HS-27A (cell line): ENCODE results near the gene R3HDML.
"Not testable (repeated sequence)": the region's sequence is repeated elsewhere in the genome, so short reads cannot be mapped to it uniquely, and the experiment has no call there.

Experiments
- DNase-seq: peaks from one replicate; pipeline ENCODE4 v3.0.0-alpha.2; 2012; ENCODE audit warnings: low read depth, missing footprints

R3HDML gene

GRCh38 chr20:44336725-44337380 is at the start of gene R3HDML:
Gene R3HDML, plus strand, starts transcription at chr20:44337043. Its CDS starts 115 bp downstream, at chr20:44337158.
- no peak for DNase-seq

- DNase-seq = no peak
Observed at GRCh38 chr20:44287272-44288097, 49.4 kb upstream of the R3HDML start.

GRCh38 chr20:44288252-44288651 is 48.6 kb upstream of the R3HDML start:
- DNase-seq = no peak

- DNase-seq = no peak
Observed at GRCh38 chr20:44291754-44292153, 45.1 kb upstream of the R3HDML start.

GRCh38 chr20:44296011-44296410 is 40.8 kb upstream of the R3HDML start:
- DNase-seq = no peak

GRCh38 chr20:44297721-44298120 is 39.1 kb upstream of the R3HDML start:
- DNase-seq = no peak

GRCh38 chr20:44299011-44299535 is 37.8 kb upstream of the R3HDML start:
- not testable (repeated sequence) for DNase-seq

- DNase-seq = no peak
Observed at GRCh38 chr20:44301285-44301684, 35.6 kb upstream of the R3HDML start.

- no peak for DNase-seq
Observed at GRCh38 chr20:44302026-44302669, 34.7 kb upstream of the R3HDML start.

GRCh38 chr20:44302736-44303135 is 34.1 kb upstream of the R3HDML start:
- DNase-seq = no peak

- DNase-seq = no peak
Observed at GRCh38 chr20:44304383-44304782, 32.5 kb upstream of the R3HDML start.

GRCh38 chr20:44306927-44307326 is 29.9 kb upstream of the R3HDML start:
- no peak for DNase-seq

GRCh38 chr20:44309763-44310663 is 26.8 kb upstream of the R3HDML start:
- DNase-seq = no peak

- DNase-seq = peak; percentile 95
Observed at GRCh38 chr20:44310664-44311639, 25.9 kb upstream of the R3HDML start, which contains the start of gene FITM2. Gene FITM2, minus strand, starts transcription at chr20:44311202. Its CDS starts 54 bp downstream, at chr20:44311148.

- no peak for DNase-seq
Observed at GRCh38 chr20:44314870-44315269, 22.0 kb upstream of the R3HDML start.

GRCh38 chr20:44319839-44320422 is 16.9 kb upstream of the R3HDML start:
- no peak for DNase-seq

- DNase-seq = no peak
Observed at GRCh38 chr20:44324343-44324742, 12.5 kb upstream of the R3HDML start.

- no peak for DNase-seq
Observed at GRCh38 chr20:44326391-44327159, 10.3 kb upstream of the R3HDML start.

GRCh38 chr20:44327748-44328147 is 9.1 kb upstream of the R3HDML start:
- DNase-seq = not testable (repeated sequence)
